ENCODE data around the gene CAMSAP1. TPM values are rescaled to one million over a fixed set of nuclear protein-coding genes. Genes with fewer than 3 reads are reported as not detected.

Gene CAMSAP1
- total RNA-seq, 1 donor: 26.1 TPM

- no peak overlapping the region for H3K4me2 ChIP-seq (ENCODE audit: insufficient read depth, low read length)
- peak; percentile 64 for DNase-seq (ENCODE audit: insufficient read length, low spot score, missing footprints)
- no peak overlapping the region for H3K27ac ChIP-seq (ENCODE audit: low read depth, low read length)
These were observed 91.3 kb downstream of the CAMSAP1 start for GRCh38 chr9:135815830-135816650.

DNA sequence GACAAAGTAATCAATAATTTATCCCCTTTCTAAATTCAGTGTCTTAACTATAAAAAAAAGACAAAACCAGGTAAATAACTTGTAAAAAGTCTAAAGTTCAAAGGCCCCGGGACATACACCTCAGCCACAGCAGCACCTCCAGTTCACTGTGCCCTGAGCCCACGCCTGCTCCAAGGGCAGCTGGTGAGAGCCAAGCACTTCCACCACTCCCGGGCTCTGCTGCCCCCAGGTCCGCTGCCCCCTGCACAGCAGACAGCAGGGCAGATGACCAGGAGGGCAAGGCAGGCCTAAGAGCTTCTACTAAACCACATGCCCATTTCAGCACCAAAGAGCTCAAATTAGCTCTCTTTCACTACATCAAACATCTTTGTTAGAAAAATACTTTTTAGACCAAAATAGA, 91.9 kb downstream of the CAMSAP1 start:
- Histone ChIP-seq H3K4me3 (ENCODE audit: insufficient read depth, low read length) (no peak overlapping the region), H2AFZ (ENCODE audit: low read length) (no peak overlapping the region), H3K9me3 (ENCODE audit: low read depth, low read length) (no peaks in the 10 kb centered on the region), H3K27ac (ENCODE audit: low read depth, low read length) (no peak overlapping the region), H4K20me1 (ENCODE audit: insufficient read depth, low read length) (peaks cover 6% of the 10 kb centered on the region), H3K4me2 (ENCODE audit: insufficient read depth, low read length) (no peak overlapping the region), H3K4me1 (ENCODE audit: insufficient read depth, low read length) (no peaks in the 10 kb centered on the region), H3K36me3 (ENCODE audit: insufficient read depth, low read length) (peaks cover 60% of the 10 kb centered on the region), H3K79me2 (ENCODE audit: insufficient read depth, low read length) (no peaks in the 10 kb centered on the region), H3K27me3 (ENCODE audit: insufficient read depth, low read length) (no peaks in the 10 kb centered on the region)
- no peak for DNase-seq (ENCODE audit: insufficient read length, low spot score, missing footprints)
- TF ChIP-seq, protein P1, sequence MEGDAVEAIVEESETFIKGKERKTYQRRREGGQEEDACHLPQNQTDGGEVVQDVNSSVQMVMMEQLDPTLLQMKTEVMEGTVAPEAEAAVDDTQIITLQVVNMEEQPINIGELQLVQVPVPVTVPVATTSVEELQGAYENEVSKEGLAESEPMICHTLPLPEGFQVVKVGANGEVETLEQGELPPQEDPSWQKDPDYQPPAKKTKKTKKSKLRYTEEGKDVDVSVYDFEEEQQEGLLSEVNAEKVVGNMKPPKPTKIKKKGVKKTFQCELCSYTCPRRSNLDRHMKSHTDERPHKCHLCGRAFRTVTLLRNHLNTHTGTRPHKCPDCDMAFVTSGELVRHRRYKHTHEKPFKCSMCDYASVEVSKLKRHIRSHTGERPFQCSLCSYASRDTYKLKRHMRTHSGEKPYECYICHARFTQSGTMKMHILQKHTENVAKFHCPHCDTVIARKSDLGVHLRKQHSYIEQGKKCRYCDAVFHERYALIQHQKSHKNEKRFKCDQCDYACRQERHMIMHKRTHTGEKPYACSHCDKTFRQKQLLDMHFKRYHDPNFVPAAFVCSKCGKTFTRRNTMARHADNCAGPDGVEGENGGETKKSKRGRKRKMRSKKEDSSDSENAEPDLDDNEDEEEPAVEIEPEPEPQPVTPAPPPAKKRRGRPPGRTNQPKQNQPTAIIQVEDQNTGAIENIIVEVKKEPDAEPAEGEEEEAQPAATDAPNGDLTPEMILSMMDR (IDR thresholded peaks at IDR 0.05; ENCODE audit: extremely low read depth, low read depth, low read length): no peak

More at GRCh38 chr9:135815830-135816650, 91.3 kb downstream of the CAMSAP1 start:
- peaks cover 59% of the 10 kb centered on the region for H3K36me3 ChIP-seq (ENCODE audit: insufficient read depth, low read length)
- H4K20me1 ChIP-seq (ENCODE audit: insufficient read depth, low read length): peaks cover 6% of the 10 kb centered on the region
- H3K79me2 ChIP-seq (ENCODE audit: insufficient read depth, low read length): no peaks in the 10 kb centered on the region
- no peak overlapping the region for H2AFZ ChIP-seq (ENCODE audit: low read length)
- no peaks in the 10 kb centered on the region for H3K27me3 ChIP-seq (ENCODE audit: insufficient read depth, low read length)
- H3K4me3 ChIP-seq (ENCODE audit: insufficient read depth, low read length): no peak overlapping the region
- no peaks in the 10 kb centered on the region for H3K4me1 ChIP-seq (ENCODE audit: insufficient read depth, low read length)
- TF ChIP-seq, protein P1 (IDR thresholded peaks at IDR 0.05; ENCODE audit: extremely low read depth, low read depth, low read length): no peak
- H3K9me3 ChIP-seq (ENCODE audit: low read depth, low read length): no peaks in the 10 kb centered on the region

GRCh38 chr9:135814421-135815095, 92.8 kb downstream of the CAMSAP1 start:
- no peak overlapping the region for H3K4me2 ChIP-seq (ENCODE audit: insufficient read depth, low read length)
- no peak overlapping the region for H2AFZ ChIP-seq (ENCODE audit: low read length)
- no peaks in the 10 kb centered on the region for H3K9me3 ChIP-seq (ENCODE audit: low read depth, low read length)
- peaks cover 3% of the 10 kb centered on the region for H3K4me1 ChIP-seq (ENCODE audit: insufficient read depth, low read length)
- TF ChIP-seq, protein P1 (IDR thresholded peaks at IDR 0.05; ENCODE audit: extremely low read depth, low read depth, low read length): no peak
- H3K36me3 ChIP-seq (ENCODE audit: insufficient read depth, low read length): peaks cover 63% of the 10 kb centered on the region
- H3K79me2 ChIP-seq (ENCODE audit: insufficient read depth, low read length): no peaks in the 10 kb centered on the region
- no peak overlapping the region for H3K4me3 ChIP-seq (ENCODE audit: insufficient read depth, low read length)
- H3K27me3 ChIP-seq (ENCODE audit: insufficient read depth, low read length): no peaks in the 10 kb centered on the region
- no peak overlapping the region for H3K27ac ChIP-seq (ENCODE audit: low read depth, low read length)
- peak; percentile 68 for DNase-seq (ENCODE audit: insufficient read length, low spot score, missing footprints)
- H4K20me1 ChIP-seq (ENCODE audit: insufficient read depth, low read length): peaks cover 12% of the 10 kb centered on the region

GRCh38 chr9:135813671-135814290, 93.6 kb downstream of the CAMSAP1 start:
- Histone ChIP-seq H4K20me1 (ENCODE audit: insufficient read depth, low read length) (peaks cover 12% of the 10 kb centered on the region), H2AFZ (ENCODE audit: low read length) (no peak overlapping the region), H3K4me2 (ENCODE audit: insufficient read depth, low read length) (no peak overlapping the region), H3K27ac (ENCODE audit: low read depth, low read length) (no peak overlapping the region), H3K4me3 (ENCODE audit: insufficient read depth, low read length) (no peak overlapping the region), H3K36me3 (ENCODE audit: insufficient read depth, low read length) (peaks cover 60% of the 10 kb centered on the region), H3K27me3 (ENCODE audit: insufficient read depth, low read length) (no peaks in the 10 kb centered on the region), H3K79me2 (ENCODE audit: insufficient read depth, low read length) (no peaks in the 10 kb centered on the region), H3K4me1 (ENCODE audit: insufficient read depth, low read length) (peaks cover 11% of the 10 kb centered on the region), H3K9me3 (ENCODE audit: low read depth, low read length) (no peaks in the 10 kb centered on the region)
- TF ChIP-seq, protein P1 (IDR thresholded peaks at IDR 0.05; ENCODE audit: extremely low read depth, low read depth, low read length): no peak
- DNase-seq (ENCODE audit: insufficient read length, low spot score, missing footprints): peak; percentile 65

Data from osteoblast (primary cell).